Cardiac muscle cell (in vitro differentiated cells and primary cell): ENCODE results near the gene ZNF638. TPM values are rescaled to one million over a fixed set of nuclear protein-coding genes. Genes with fewer than 3 reads are reported as not detected.

Experiments used
- DNase-seq, 2 donors: peaks; one replicate each; pipeline versions ENCODE4 v3.0.0 to v3.0.0-alpha.2; 2010 to 2017; ENCODE audit warnings: low read depth in 1 of 2, low spot score in 1 of 2
- H3K27ac ChIP-seq: fragments of 200-600 bp; sonication (generic); 2 replicates; pipeline ENCODE4 v1.5.1; 2016
- H3K27me3 ChIP-seq: fragments of 200-600 bp; sonication (generic); 2 replicates; pipeline ENCODE4 v1.6.0; 2016; ENCODE audit warnings: control low read depth
- H3K36me3 ChIP-seq: fragments of 200-600 bp; sonication (generic); 2 replicates; pipeline ENCODE4 v1.5.1; 2016; ENCODE audit warnings: control low read depth
- H3K4me1 ChIP-seq: fragments of 200-600 bp; sonication (generic); 2 replicates; pipeline ENCODE4 v1.8.1; 2017; ENCODE audit warnings: low read depth, mild to moderate bottlenecking, mixed run types
- H3K4me3 ChIP-seq: fragments of 200-600 bp; sonication (generic); 2 replicates; pipeline ENCODE4 v1.5.1; 2016; ENCODE audit warnings: mild to moderate bottlenecking
- H3K9me3 ChIP-seq: fragments of 200-600 bp; sonication (generic); 2 replicates; pipeline ENCODE4 v1.5.1; 2017; ENCODE audit warnings: low read depth, mild to moderate bottlenecking, control low read depth
- CTCF ChIP-seq: IDR thresholded peaks from 2 replicates; pipeline ENCODE4 v1.5.1; 2012; ENCODE audit warnings: low read depth, mild to moderate bottlenecking, low read length
- polyA plus RNA-seq: library from polyadenylated mRNA; unstranded; fragments of >200 nt; fragmentation: Nextera tagmentation; extraction: Ambion mirVana; gene quantifications from 2 replicates; pipeline ENCODE4 v1.2.1, GENCODE V29; 2016
- total RNA-seq: library from RNA; depleted of rRNA; stranded (reverse); fragments of >200 nt; gene quantifications from 2 replicates; pipeline ENCODE4 v1.2.3, GENCODE V29; 2016

ZNF638 gene
- total and polyA plus RNA-seq, 2 experiments from 2014 or later: 70.5 to 223 TPM

- peaks cover 10% of the 10 kb centered on the region for H3K4me1 ChIP-seq
- no peak overlapping the region for H3K27ac ChIP-seq
- H3K27me3 ChIP-seq: peaks cover 6% of the 10 kb centered on the region
- no peak for TF ChIP-seq CTCF
- H3K4me3 ChIP-seq: no peak overlapping the region
- peak in 1 of 2 donors; percentile 56 for DNase-seq
- no peaks in the 10 kb centered on the region for H3K9me3 ChIP-seq
- H3K36me3 ChIP-seq: no peaks in the 10 kb centered on the region
Measured at GRCh38 chr2:71471276-71471675, 139.7 kb downstream of the ZNF638 start.

GRCh38 chr2:71472019-71472418 lies 140.4 kb downstream of the ZNF638 start:
- DNase-seq: no peak
- no peak overlapping the region for H3K4me3 ChIP-seq
- no peaks in the 10 kb centered on the region for H3K9me3 ChIP-seq
- no peak for TF ChIP-seq CTCF
- no peaks in the 10 kb centered on the region for H3K36me3 ChIP-seq
- H3K4me1 ChIP-seq: peaks cover 10% of the 10 kb centered on the region
- H3K27ac ChIP-seq: no peak overlapping the region
- peaks cover 6% of the 10 kb centered on the region for H3K27me3 ChIP-seq

- Histone ChIP-seq H3K27me3 (no peaks in the 10 kb centered on the region), H3K36me3 (no peaks in the 10 kb centered on the region), H3K4me3 (no peak overlapping the region), H3K27ac (no peak overlapping the region), H3K9me3 (no peaks in the 10 kb centered on the region), H3K4me1 (peaks cover 10% of the 10 kb centered on the region)
- no peak for TF ChIP-seq CTCF
- DNase-seq: no peak
Measured at GRCh38 chr2:71473346-71474031, 141.9 kb downstream of the ZNF638 start.

- DNase-seq: no peak
- H3K9me3 ChIP-seq: no peaks in the 10 kb centered on the region
- H3K27ac ChIP-seq: no peak overlapping the region
- TF ChIP-seq CTCF: no peak
- H3K4me1 ChIP-seq: peaks cover 9% of the 10 kb centered on the region
- H3K27me3 ChIP-seq: no peaks in the 10 kb centered on the region
- no peaks in the 10 kb centered on the region for H3K36me3 ChIP-seq
- H3K4me3 ChIP-seq: no peak overlapping the region
Measured at GRCh38 chr2:71474116-71474743, 142.6 kb downstream of the ZNF638 start.

DNA sequence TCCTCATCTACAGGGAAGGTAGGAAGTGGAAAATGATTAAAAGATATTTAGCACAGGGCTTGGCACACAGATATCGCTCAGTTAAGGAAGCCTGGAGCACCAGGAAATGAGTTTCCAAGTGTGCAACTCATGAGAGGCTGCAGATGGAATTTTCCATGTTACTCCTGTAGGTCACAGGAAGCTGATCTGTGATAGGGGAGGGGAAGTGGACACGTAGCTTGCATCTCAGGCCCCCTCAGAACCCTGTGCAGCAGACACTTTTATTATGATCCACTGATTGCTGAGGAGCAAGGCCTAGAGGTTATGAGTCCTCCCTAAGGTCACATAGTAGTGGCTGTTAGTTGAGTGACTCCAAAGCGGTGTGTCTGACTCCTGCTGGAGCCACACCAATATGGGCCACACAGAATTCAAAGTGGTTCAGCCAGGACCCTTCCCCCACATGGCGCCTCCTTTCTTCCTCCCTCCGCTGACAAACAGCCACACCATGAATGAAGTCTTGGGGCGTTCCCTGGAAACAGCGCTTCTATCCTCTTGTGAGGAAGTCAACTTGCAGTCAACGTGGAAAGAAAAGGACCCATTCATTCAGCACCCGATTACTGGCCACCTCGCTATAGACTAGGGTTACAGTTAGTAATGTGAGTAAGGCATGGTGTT lies 143.3 kb downstream of the ZNF638 start:
- TF ChIP-seq CTCF: no peak
- Histone ChIP-seq H3K4me3 (no peak overlapping the region), H3K4me1 (peaks cover 2% of the 10 kb centered on the region), H3K36me3 (no peaks in the 10 kb centered on the region), H3K27me3 (no peaks in the 10 kb centered on the region), H3K27ac (no peak overlapping the region), H3K9me3 (no peaks in the 10 kb centered on the region)
- no peak for DNase-seq
